Activated CD4-positive, alpha-beta T cell treated with anti-CD3 and anti-CD28 coated beads, Interleukin-2, amount 10 ng/mL, durations not matched to agents 24 days and 14 days (primary cell): Measurements from ENCODE around the gene NELFA. TPM values are rescaled to one million over a fixed set of nuclear protein-coding genes. Genes with fewer than 3 reads are reported as not detected.
"Not testable (repeated sequence)": the region's sequence is repeated elsewhere in the genome, so short reads cannot be mapped to it uniquely, and the experiment has no call there.

Experiments used
- DNase-seq: peaks from one replicate; pipeline ENCODE4 v3.0.0; 2022
- H3K27ac Mint-ChIP-seq: one replicate; pipeline ENCODE4 v1.8.0; 2022; ENCODE audit warnings: mild to moderate bottlenecking, mixed read lengths
- H3K27me3 Mint-ChIP-seq: one replicate; pipeline ENCODE4 v1.8.0; 2022; ENCODE audit warnings: mixed read lengths
- H3K36me3 Mint-ChIP-seq: one replicate; pipeline ENCODE4 v1.8.0; 2022; ENCODE audit warnings: low read depth, mild to moderate bottlenecking, mixed read lengths
- H3K4me1 Mint-ChIP-seq: one replicate; pipeline ENCODE4 v1.8.0; 2021; ENCODE audit warnings: mixed read lengths
- H3K4me3 Mint-ChIP-seq: one replicate; pipeline ENCODE4 v1.8.0; 2022; ENCODE audit warnings: mild to moderate bottlenecking, moderate library complexity, mixed read lengths
- H3K9me3 Mint-ChIP-seq: one replicate; pipeline ENCODE4 v1.8.0; 2021; ENCODE audit warnings: mixed read lengths
- intact Hi-C: fragments of 100-400 bp; cut with micrococcal nuclease; formaldehyde crosslinking; loops from one replicate; pipeline ENCODE4 v1.15.1; 2023
- total RNA-seq: library from RNA; stranded (reverse); gene quantifications from 2 replicates; pipeline ENCODE4 v1.2.3, GENCODE V29; 2022

Gene NELFA
- total RNA-seq, 1 donor from 2014 or later, result 57.4 TPM

- H3K27ac Mint-ChIP-seq, result no peak overlapping the region
- no peaks in the 10 kb centered on the region for H3K36me3 Mint-ChIP-seq
- H3K27me3 Mint-ChIP-seq, result peaks cover 12% of the 10 kb centered on the region
- intact Hi-C loops, result loop anchor here (10.0 kb wide), 1 partner anchor 130 kb away; no protein-coding TSS in a partner anchor
- no peak overlapping the region for H3K4me3 Mint-ChIP-seq
- peak; percentile 56 for DNase-seq
- peaks cover 5% of the 10 kb centered on the region for H3K4me1 Mint-ChIP-seq
- H3K9me3 Mint-ChIP-seq, result no peaks in the 10 kb centered on the region
Measured at GRCh38 chr4:2044542-2045517, 36.1 kb upstream of the NELFA start.

GRCh38 chr4:2044119-2044485, 35.3 kb upstream of the NELFA start:
- H3K4me1 Mint-ChIP-seq, result peaks cover 7% of the 10 kb centered on the region
- H3K27ac Mint-ChIP-seq, result no peak overlapping the region
- no peak overlapping the region for H3K4me3 Mint-ChIP-seq
- H3K9me3 Mint-ChIP-seq, result no peaks in the 10 kb centered on the region
- intact Hi-C loops, result loop anchor here (10.0 kb wide), 1 partner anchor 131 kb away; no protein-coding TSS in a partner anchor
- H3K36me3 Mint-ChIP-seq, result no peaks in the 10 kb centered on the region
- DNase-seq, result no peak
- H3K27me3 Mint-ChIP-seq, result peaks cover 16% of the 10 kb centered on the region

DNA sequence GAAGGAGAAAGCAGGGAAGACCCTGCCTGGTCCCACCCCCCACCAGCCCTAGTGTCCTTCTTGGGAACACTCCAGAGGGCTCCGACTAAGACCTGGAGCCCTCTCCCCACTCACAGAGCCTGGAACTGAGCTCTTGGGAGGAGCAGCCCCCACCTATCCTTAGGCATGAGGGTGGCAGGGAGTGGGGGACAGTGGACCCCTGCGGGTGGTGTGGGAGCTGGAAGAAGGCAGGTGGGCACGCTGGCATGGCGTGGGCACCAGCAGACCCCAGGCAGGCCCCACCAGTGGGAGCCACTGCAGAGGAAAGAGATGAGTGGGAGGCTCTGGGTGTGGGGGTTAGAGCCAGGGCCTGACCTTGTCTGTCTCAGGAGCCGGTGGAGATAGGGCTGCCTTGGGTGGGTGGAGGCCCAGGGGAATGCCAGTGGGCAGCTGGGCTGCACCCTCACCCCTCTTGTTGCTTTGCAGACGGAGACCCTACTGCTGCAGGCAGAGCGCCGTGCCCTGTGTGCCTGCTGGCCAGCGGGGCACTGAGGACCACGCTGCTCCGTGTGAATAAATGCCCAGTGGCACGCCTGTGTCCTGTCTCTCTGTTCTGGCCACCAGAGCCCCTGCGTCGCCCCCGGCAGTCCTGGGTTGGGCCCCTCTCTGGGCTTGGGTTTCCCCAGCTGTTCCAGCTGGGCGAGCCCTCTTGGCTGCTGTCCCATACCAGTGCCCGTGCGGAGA, 34.8 kb upstream of the NELFA start:
- intact Hi-C loops, result loop anchor here (2.0 to 10.0 kb wide), 2 partner anchors 15 to 131 kb away; partner anchors contain the start of gene NAT8L
- no peaks in the 10 kb centered on the region for H3K36me3 Mint-ChIP-seq
- H3K27me3 Mint-ChIP-seq, result peaks cover 21% of the 10 kb centered on the region
- no peaks in the 10 kb centered on the region for H3K9me3 Mint-ChIP-seq
- no peak overlapping the region for H3K27ac Mint-ChIP-seq
- peak; percentile 55 for DNase-seq
- no peak overlapping the region for H3K4me3 Mint-ChIP-seq
- H3K4me1 Mint-ChIP-seq, result peaks cover 7% of the 10 kb centered on the region

DNA sequence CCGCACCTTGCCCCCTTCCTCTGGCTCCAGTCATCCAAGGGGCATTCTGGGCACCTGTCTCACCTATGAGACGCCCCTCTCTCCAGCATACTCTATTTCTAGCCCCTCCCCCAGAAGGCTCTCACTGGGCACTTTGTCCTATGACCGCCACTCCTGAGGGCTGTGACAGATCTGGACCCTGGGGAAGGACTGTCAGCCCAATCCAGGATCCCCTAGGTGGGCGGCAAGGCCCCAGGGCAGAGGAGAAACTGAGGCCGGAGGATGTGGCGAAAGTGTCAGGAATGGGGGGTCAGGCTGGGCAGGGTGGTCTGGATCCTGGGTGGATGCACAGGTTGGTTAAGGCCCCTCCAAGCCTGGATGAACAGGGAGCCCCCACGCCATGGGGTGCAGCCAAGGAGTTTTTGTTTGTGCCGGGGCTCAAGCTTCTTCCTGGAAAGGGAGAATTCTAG, 34.2 kb upstream of the NELFA start:
- no peak for DNase-seq
- no peak overlapping the region for H3K27ac Mint-ChIP-seq
- H3K9me3 Mint-ChIP-seq, result no peaks in the 10 kb centered on the region
- no peaks in the 10 kb centered on the region for H3K36me3 Mint-ChIP-seq
- H3K4me1 Mint-ChIP-seq, result peaks cover 7% of the 10 kb centered on the region
- H3K4me3 Mint-ChIP-seq, result peak overlapping the region; percentile 78
- H3K27me3 Mint-ChIP-seq, result peaks cover 21% of the 10 kb centered on the region
- intact Hi-C loops, result loop anchor here (2.0 to 10.0 kb wide), 2 partner anchors 16 to 132 kb away; partner anchors contain the start of gene NAT8L

- peak; percentile 86 for DNase-seq
- intact Hi-C loops, result loop anchor here (2.0 to 10.0 kb wide), 2 partner anchors 16 to 132 kb away; partner anchors contain the start of gene NAT8L
- Mint-ChIP-seq H3K27me3 (peaks cover 21% of the 10 kb centered on the region), H3K9me3 (no peaks in the 10 kb centered on the region), H3K4me3 (peak overlapping the region; percentile 86), H3K27ac (no peak overlapping the region), H3K36me3 (no peaks in the 10 kb centered on the region), H3K4me1 (peaks cover 7% of the 10 kb centered on the region)
Measured at GRCh38 chr4:2042204-2042946, 33.6 kb upstream of the NELFA start.

DNA sequence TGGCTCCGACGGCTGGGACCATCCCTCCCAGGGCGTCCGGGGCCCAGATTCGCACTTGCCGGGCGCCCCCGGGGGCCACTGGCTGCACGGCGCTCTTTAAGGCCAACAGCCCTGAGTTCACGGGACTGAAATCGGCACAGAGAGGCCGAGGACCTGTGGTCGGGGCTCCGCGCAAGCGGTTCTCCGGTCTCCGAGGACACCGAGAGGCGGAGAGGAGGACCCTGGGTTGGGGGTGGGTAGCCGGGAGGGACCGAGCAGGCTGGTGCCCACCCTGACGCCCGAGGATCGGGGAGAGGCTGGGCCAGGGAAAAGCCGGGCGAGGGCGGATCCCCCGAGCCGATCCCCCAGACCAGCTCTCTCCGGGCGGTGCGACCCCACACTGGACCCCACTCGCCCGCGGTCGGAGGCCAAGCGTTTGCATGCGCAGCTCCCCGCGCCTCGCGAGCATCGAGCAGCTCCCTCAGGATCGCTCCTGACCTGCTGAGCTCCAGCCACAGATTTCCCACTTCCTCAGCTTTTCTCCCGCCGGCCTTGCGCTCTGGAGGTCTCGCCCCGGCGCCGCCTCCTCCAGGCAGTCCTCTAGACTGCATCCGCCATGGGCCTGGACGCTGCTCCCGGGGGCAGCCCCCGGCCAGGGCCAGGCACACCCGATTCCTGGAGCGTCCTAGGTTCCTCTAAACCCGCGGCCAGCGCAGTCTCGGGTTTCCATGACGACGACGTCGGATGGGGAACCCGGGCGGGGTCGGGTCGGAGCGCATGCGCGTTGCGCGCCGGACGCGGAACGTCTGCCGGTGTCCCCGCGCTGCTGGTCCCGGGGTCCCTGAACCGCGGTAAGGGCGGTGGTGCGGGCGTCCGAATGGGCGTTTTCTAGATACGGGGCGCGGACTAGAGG, 32.7 kb upstream of the NELFA start:
- DNase-seq, result peak; percentile 98
- Mint-ChIP-seq H3K4me3 (peak overlapping the region; percentile 86), H3K27ac (peak overlapping the region; percentile 58), H3K36me3 (no peaks in the 10 kb centered on the region), H3K4me1 (peaks cover 7% of the 10 kb centered on the region), H3K27me3 (peaks cover 30% of the 10 kb centered on the region), H3K9me3 (no peaks in the 10 kb centered on the region)
- intact Hi-C loops, result loop anchor here (1.0 to 10.0 kb wide), 3 partner anchors 17 to 133 kb away; partner anchors contain the start of gene NAT8L

DNA sequence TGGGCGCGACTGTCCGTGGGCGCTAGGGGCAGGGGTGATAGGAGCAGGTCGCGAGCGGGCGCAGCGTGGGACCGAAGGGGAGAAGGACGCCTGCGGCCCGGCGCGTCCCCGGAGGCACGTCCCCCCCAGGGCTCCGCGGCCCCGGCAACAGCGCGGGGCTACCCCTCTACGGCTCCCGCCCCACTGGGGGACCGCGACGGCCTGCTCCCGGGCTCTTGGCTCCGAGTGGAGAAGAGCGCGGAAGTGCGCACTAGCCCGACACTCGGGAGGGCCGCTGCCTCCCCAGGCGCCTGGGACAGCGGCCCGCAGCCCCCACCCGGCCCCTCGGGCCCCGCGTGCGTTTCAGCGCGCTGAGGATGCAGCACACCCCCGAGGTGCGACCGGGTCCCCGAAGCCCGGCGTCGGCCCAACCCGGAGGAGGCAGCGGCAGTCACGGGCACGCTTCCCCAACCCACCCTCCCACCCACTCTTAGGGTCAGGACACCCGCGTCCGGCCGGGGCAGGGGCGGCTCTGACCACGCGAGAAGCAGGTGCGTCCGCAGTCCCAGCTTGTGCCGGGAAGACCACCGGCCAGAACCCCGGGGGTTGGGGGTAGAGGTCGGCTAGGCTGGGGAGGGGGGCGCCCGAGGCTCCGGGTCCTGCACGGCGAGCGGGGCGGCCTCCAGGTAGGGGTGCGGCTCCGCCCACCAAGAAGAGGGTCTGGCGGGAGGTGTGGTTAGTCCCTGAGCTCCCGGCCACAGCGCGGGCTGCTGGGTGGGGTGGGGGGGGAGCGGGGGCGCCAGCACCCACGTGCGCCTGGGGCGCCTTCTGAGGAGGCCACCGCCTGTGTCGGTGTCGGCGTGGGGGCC, 31.8 kb upstream of the NELFA start:
- no peak overlapping the region for H3K27ac Mint-ChIP-seq
- peaks cover 35% of the 10 kb centered on the region for H3K27me3 Mint-ChIP-seq
- intact Hi-C loops, result loop anchor here (1.0 to 10.0 kb wide), 2 partner anchors 31 to 134 kb away; no protein-coding TSS in a partner anchor
- DNase-seq, result peak; percentile 62
- H3K9me3 Mint-ChIP-seq, result no peaks in the 10 kb centered on the region
- H3K36me3 Mint-ChIP-seq, result no peaks in the 10 kb centered on the region
- peaks cover 7% of the 10 kb centered on the region for H3K4me1 Mint-ChIP-seq
- H3K4me3 Mint-ChIP-seq, result peak overlapping the region; percentile 67

DNA sequence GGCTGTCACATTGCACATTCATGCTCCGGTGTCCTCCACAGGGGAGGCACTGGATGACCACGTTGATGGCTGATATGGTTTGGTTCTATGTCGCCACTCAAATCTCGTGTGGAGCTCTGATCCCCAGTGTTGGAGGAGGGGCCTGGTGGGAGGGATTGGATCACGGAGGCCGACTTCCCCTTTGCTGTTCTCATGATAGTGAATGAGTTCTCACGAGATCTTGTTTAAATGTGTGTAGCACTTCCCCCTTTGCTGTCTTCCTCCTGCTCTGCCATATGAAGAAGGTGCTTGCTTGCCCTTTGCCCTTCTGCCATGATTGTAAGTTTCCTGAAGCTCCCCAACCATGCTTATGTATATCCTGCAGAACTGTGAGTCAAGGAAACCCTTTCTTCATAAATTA, 28.1 kb upstream of the NELFA start:
- no peak for DNase-seq
- no peaks in the 10 kb centered on the region for H3K9me3 Mint-ChIP-seq
- intact Hi-C loops, result no loop called here
- H3K4me3 Mint-ChIP-seq, result no peak overlapping the region
- H3K27ac Mint-ChIP-seq, result no peak overlapping the region
- no peaks in the 10 kb centered on the region for H3K36me3 Mint-ChIP-seq
- H3K4me1 Mint-ChIP-seq, result peaks cover 5% of the 10 kb centered on the region
- peaks cover 51% of the 10 kb centered on the region for H3K27me3 Mint-ChIP-seq

GRCh38 chr4:2036327-2036726, 27.6 kb upstream of the NELFA start:
- H3K27me3 Mint-ChIP-seq, result peaks cover 50% of the 10 kb centered on the region
- no peaks in the 10 kb centered on the region for H3K36me3 Mint-ChIP-seq
- peak overlapping the region; percentile 36 for H3K27ac Mint-ChIP-seq
- no peak for DNase-seq
- intact Hi-C loops, result no loop called here
- H3K9me3 Mint-ChIP-seq, result no peaks in the 10 kb centered on the region
- no peak overlapping the region for H3K4me3 Mint-ChIP-seq
- H3K4me1 Mint-ChIP-seq, result peaks cover 3% of the 10 kb centered on the region

GRCh38 chr4:2031161-2031560, 22.4 kb upstream of the NELFA start:
- H3K36me3 Mint-ChIP-seq, intact Hi-C loops, DNase-seq, H3K4me1 Mint-ChIP-seq, H3K4me3 Mint-ChIP-seq, H3K27ac Mint-ChIP-seq, H3K9me3 Mint-ChIP-seq: not testable (repeated sequence)
- H3K27me3 Mint-ChIP-seq, result peaks cover 57% of the 10 kb centered on the region

DNA sequence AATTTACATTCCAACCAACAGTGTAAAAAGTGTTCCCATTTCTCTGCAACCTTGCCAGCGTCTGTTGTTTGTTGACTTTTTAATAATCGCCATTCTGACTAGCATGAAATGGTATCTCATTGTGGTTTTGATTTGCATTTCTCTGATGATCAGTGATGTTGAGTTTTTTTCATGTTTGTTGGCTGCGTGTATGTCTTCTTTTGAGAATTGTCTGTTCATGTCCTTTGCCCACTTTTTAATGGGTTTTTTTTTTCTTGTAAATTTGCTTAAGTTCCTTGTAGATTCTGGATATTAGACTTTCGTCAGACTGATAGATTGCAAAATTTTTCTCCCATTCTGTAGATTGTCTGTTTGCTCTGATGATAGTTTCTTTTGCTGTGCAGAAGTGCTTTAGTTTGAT, 18.3 kb upstream of the NELFA start:
- DNase-seq, intact Hi-C loops, H3K27ac Mint-ChIP-seq, H3K36me3 Mint-ChIP-seq, H3K4me1 Mint-ChIP-seq, H3K4me3 Mint-ChIP-seq: not testable (repeated sequence)
- H3K9me3 Mint-ChIP-seq, result peaks cover 11% of the 10 kb centered on the region
- H3K27me3 Mint-ChIP-seq, result peaks cover 56% of the 10 kb centered on the region

DNA sequence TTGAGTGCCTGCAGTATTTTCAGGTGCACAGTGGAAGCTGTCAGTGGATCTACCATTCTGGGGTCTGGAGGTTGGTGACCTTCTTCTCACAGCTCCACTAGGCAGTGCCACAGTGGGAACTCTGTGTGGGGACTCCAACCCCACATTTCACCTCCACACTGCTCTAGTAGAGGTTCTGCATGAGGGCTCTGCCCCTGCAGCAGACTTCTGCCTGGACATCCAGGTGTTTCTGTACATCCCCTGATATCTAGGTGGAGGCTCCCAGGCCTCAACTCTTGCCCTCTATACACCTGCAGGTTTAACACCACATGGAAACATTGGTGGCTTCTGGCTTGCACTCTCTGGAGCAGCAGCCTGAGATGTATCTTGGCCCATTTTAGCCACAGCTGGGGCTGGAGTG, 17.0 kb upstream of the NELFA start:
- Mint-ChIP-seq H3K27me3 (peaks cover 62% of the 10 kb centered on the region), H3K36me3 (no peaks in the 10 kb centered on the region), H3K9me3 (peaks cover 11% of the 10 kb centered on the region), H3K27ac (no peak overlapping the region), H3K4me1 (no peaks in the 10 kb centered on the region), H3K4me3 (no peak overlapping the region)
- intact Hi-C loops, result no loop called here
- no peak for DNase-seq
